ENCODE results near the gene TRPC4.

The TRPC4 gene

GRCh38 chr13:37645181-37645740 is 224.3 kb downstream of the TRPC4 start:
- TF ChIP-seq EZH2phosphoT487 (IDR thresholded peaks at IDR 0.05; ENCODE audit: borderline replicate concordance) (no peak), CTCF (conservative IDR thresholded peaks at IDR 0.05; ENCODE audit: low read length) (no peak)
- Histone ChIP-seq H3K9ac (ENCODE audit: low read depth, low read length, poor library complexity, severe bottlenecking) (no peak overlapping the region), H3K9me2 (replicated peaks; ENCODE audit: low read depth, low read length) (no peaks in the 10 kb centered on the region)

GRCh38 chr13:37641391-37641790 is 228.2 kb downstream of the TRPC4 start:
- TF ChIP-seq CTCF (conservative IDR thresholded peaks at IDR 0.05; ENCODE audit: low read length) (no peak), EZH2phosphoT487 (IDR thresholded peaks at IDR 0.05; ENCODE audit: borderline replicate concordance) (no peak)
- H3K4me2 ChIP-seq (ENCODE audit: low read depth, low read length, poor library complexity, severe bottlenecking), result no peak overlapping the region
- H3K9ac ChIP-seq (ENCODE audit: low read depth, low read length, poor library complexity, severe bottlenecking), result no peak overlapping the region
- H3K4me1 ChIP-seq (ENCODE audit: insufficient read depth, low read length, poor library complexity, severe bottlenecking), result no peaks in the 10 kb centered on the region
- H3K9me3 ChIP-seq (ENCODE audit: insufficient read depth, low read depth, low read length), result no peaks in the 10 kb centered on the region
- no peak overlapping the region for H3K4me3 ChIP-seq (ENCODE audit: low read length, poor library complexity, severe bottlenecking)
- H3F3A ChIP-seq (ENCODE audit: low read depth), result no peaks in the 10 kb centered on the region
- no peaks in the 10 kb centered on the region for H3K79me2 ChIP-seq (ENCODE audit: insufficient read depth, low read length)
- H3K36me3 ChIP-seq (ENCODE audit: insufficient read depth, low read length), result no peaks in the 10 kb centered on the region
- H3K9me2 ChIP-seq (replicated peaks; ENCODE audit: low read depth, low read length), result no peaks in the 10 kb centered on the region
- no peaks in the 10 kb centered on the region for H4K20me1 ChIP-seq (ENCODE audit: insufficient read depth, low read length, poor library complexity, severe bottlenecking)
- H3K27me3 ChIP-seq (ENCODE audit: insufficient read depth, low read length, poor library complexity, severe bottlenecking), result no peaks in the 10 kb centered on the region
- no peak overlapping the region for H2AFZ ChIP-seq (ENCODE audit: low read length)

More at GRCh38 chr13:37645181-37645740, 224.3 kb downstream of the TRPC4 start:
- H4K20me1 ChIP-seq (ENCODE audit: insufficient read depth, low read length, poor library complexity, severe bottlenecking), result no peaks in the 10 kb centered on the region
- H3K36me3 ChIP-seq (ENCODE audit: insufficient read depth, low read length), result no peaks in the 10 kb centered on the region
- no peaks in the 10 kb centered on the region for H3K79me2 ChIP-seq (ENCODE audit: insufficient read depth, low read length)
- no peak overlapping the region for H3K4me2 ChIP-seq (ENCODE audit: low read depth, low read length, poor library complexity, severe bottlenecking)
- no peak overlapping the region for H2AFZ ChIP-seq (ENCODE audit: low read length)
- no peaks in the 10 kb centered on the region for H3K9me3 ChIP-seq (ENCODE audit: insufficient read depth, low read depth, low read length)
- H3K4me1 ChIP-seq (ENCODE audit: insufficient read depth, low read length, poor library complexity, severe bottlenecking), result no peaks in the 10 kb centered on the region
- H3K4me3 ChIP-seq (ENCODE audit: low read length, poor library complexity, severe bottlenecking), result no peak overlapping the region
- no peaks in the 10 kb centered on the region for H3K27me3 ChIP-seq (ENCODE audit: insufficient read depth, low read length, poor library complexity, severe bottlenecking)
- no peaks in the 10 kb centered on the region for H3F3A ChIP-seq (ENCODE audit: low read depth)

GRCh38 chr13:37640499-37640898 is 229.1 kb downstream of the TRPC4 start:
- no peaks in the 10 kb centered on the region for H3K79me2 ChIP-seq (ENCODE audit: insufficient read depth, low read length)
- no peaks in the 10 kb centered on the region for H4K20me1 ChIP-seq (ENCODE audit: insufficient read depth, low read length, poor library complexity, severe bottlenecking)
- H3K36me3 ChIP-seq (ENCODE audit: insufficient read depth, low read length), result no peaks in the 10 kb centered on the region
- no peaks in the 10 kb centered on the region for H3K27me3 ChIP-seq (ENCODE audit: insufficient read depth, low read length, poor library complexity, severe bottlenecking)
- H3K9ac ChIP-seq (ENCODE audit: low read depth, low read length, poor library complexity, severe bottlenecking), result no peak overlapping the region
- no peaks in the 10 kb centered on the region for H3K9me2 ChIP-seq (replicated peaks; ENCODE audit: low read depth, low read length)
- TF ChIP-seq EZH2phosphoT487 (IDR thresholded peaks at IDR 0.05; ENCODE audit: borderline replicate concordance), result no peak
- no peak for TF ChIP-seq CTCF (conservative IDR thresholded peaks at IDR 0.05; ENCODE audit: low read length)
- H3F3A ChIP-seq (ENCODE audit: low read depth), result no peaks in the 10 kb centered on the region
- no peaks in the 10 kb centered on the region for H3K9me3 ChIP-seq (ENCODE audit: insufficient read depth, low read depth, low read length)
- no peak overlapping the region for H3K4me2 ChIP-seq (ENCODE audit: low read depth, low read length, poor library complexity, severe bottlenecking)
- H2AFZ ChIP-seq (ENCODE audit: low read length), result no peak overlapping the region
- H3K4me3 ChIP-seq (ENCODE audit: low read length, poor library complexity, severe bottlenecking), result no peak overlapping the region
- H3K4me1 ChIP-seq (ENCODE audit: insufficient read depth, low read length, poor library complexity, severe bottlenecking), result no peaks in the 10 kb centered on the region
